Cardiac septum (tissue), 1 donor: ENCODE measurements around the gene BCKDHA. TPM values are rescaled to one million over a fixed set of nuclear protein-coding genes. Genes with fewer than 3 reads are reported as not detected.
"Not testable (repeated sequence)": the region's sequence is repeated elsewhere in the genome, so short reads cannot be mapped to it uniquely, and the experiment has no call there.

Experiments used
- DNase-seq: peaks from one replicate; pipeline ENCODE4 v3.0.0-alpha.2; 2020; ENCODE audit warnings: low spot score
- intact Hi-C: fragments of 100-400 bp; cut with DNase I; formaldehyde crosslinking; loops from one replicate; pipeline ENCODE4 v1.14.0; 2022
- total RNA-seq: library from RNA; stranded (reverse); fragmentation: NEBNext Ultra II Directional; extraction: Animal tissue kit (Norgen Biotek cat#: 25700); gene quantifications from one replicate; pipeline ENCODE4 v1.2.1, GENCODE V29; 2021
- donor health status: DM: no; HTN: no; CAD: no.

The BCKDHA gene
- total RNA-seq, 1 donor from 2014 or later: 36.9 TPM

- peak; percentile 98 for DNase-seq
- intact Hi-C loops: loop anchor here (5.0 kb wide), 1 partner anchor 33 kb away; the partner anchor contains the start of genes BCKDHA and EXOSC5
Measured at GRCh38 chr19:41363753-41364523, 33.7 kb upstream of the BCKDHA start, which contains the start of gene B9D2. Gene B9D2, minus strand, starts transcription at chr19:41364149. Its CDS starts 630 bp downstream, at chr19:41363519.

DNA sequence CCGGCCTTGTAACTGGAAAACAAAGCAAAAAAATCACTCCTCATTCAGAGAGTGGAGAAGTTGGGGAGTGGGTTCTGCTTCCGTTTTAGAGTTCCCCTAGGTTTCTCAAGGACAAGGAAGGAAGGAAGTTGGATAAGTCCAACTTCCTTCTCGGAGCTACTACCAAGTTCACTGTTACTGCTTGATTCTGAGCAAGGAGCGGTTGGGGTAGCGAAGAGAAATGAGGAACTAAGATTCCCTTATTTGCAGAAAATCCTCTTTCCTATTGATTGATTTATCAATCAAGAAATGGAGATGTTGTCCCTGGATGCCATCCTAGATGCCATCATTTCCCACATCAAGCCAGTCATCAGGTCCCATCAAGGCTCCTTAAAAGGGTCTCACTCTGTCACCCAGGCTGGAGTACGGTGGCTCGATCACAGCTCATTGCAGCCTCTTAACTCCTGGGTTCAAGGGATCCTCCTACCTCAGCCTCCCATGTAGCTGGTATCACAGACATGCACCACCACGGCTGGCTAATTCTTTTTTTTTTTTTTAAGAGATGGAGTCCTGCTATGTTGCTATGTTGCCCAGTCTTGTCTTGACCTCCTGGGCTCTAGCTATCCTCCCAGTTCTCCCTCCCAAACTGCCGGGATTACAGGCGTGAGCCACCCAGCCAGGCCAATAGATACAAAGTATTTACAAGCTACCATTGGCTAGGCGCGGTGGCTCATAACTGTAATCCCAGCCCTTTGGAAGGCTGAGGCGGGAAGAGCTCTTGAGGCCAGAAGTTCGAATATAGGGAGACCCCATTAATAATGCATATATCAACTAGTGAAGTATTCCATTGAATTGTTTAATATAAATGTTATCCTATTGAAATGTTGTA lies 32.9 kb upstream of the BCKDHA start:
- intact Hi-C loops: loop anchor here (5.0 kb wide), 1 partner anchor 33 kb away; the partner anchor contains the start of genes BCKDHA and EXOSC5
- no peak for DNase-seq

- no peak for DNase-seq
- intact Hi-C loops: no loop called here
Measured at GRCh38 chr19:41366089-41366488, 31.5 kb upstream of the BCKDHA start.

GRCh38 chr19:41367848-41368301 lies 29.7 kb upstream of the BCKDHA start:
- intact Hi-C loops: no loop called here
- no peak for DNase-seq

GRCh38 chr19:41369769-41370168 lies 27.8 kb upstream of the BCKDHA start:
- DNase-seq: no peak

GRCh38 chr19:41371119-41371518 lies 26.5 kb upstream of the BCKDHA start:
- DNase-seq, intact Hi-C loops: not testable (repeated sequence)

More at GRCh38 chr19:41369769-41370168, 27.8 kb upstream of the BCKDHA start:
- intact Hi-C loops: no loop called here

DNA sequence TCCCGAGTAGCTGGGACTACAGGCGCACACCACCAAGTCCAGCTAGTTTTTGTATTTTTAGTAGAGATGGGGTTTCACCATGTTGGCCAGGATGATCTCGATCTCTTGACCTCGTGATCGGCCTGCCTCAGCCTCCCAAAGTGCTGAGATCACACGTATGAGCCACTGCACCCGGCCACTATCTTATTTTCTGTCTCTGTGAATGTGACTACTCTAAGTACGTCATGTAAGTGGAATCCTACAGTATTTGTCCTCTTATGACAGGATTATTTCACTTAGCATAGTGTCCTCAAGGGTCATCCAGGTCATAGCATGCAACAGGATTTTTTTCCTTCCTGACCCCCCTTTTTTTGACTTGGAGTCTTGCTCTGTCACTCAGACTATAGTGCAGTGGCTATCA lies 26.1 kb upstream of the BCKDHA start:
- DNase-seq: no peak
- intact Hi-C loops: no loop called here

DNA sequence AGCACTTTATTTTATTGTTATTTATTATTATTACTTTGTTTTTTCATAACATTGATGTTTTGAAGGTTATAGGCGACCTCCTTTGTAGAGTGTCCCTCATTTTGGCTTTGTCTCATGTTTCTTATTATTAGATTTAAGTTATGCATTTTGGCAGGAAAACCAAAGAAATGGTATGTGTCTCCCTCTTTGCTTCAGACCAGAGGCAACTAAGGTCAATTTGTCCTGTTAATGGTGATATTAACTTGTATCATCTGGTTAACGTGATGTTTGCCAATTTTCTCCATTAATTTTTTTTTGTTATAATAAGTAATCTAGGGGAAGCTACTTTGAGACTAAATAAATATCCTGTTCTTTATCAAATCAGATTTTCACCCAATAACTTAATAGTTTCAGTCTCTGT lies 25.1 kb upstream of the BCKDHA start:
- intact Hi-C loops: no loop called here
- no peak for DNase-seq

GRCh38 chr19:41373993-41374392 lies 23.6 kb upstream of the BCKDHA start:
- DNase-seq: no peak
- intact Hi-C loops: no loop called here

GRCh38 chr19:41376241-41376997 lies 21.2 kb upstream of the BCKDHA start, which contains the start of gene TMEM91:
Gene TMEM91, plus strand, starts transcription at chr19:41376533. Its CDS starts 1,777 bp downstream, at chr19:41378310.
- DNase-seq: peak; percentile 81
- intact Hi-C loops: no loop called here

DNA sequence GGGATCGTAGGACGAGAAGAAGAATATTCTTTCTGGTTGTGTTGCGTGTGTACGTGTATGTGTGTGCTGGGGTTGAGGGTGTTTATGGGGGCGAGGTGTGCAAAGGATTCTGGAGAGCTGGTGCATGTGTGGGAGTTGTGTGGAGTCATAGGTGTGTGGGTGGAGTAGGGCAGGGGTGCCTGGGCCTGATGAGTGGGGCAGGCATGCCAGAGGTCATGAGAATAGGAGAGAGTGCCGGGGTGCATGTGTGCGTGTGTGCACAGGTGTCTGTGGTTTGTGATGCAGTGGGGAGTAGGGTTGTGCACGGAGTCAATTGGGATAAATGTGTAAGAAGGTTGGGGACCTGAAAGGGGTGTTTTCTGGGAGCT lies 20.6 kb upstream of the BCKDHA start:
- DNase-seq: no peak
- intact Hi-C loops: no loop called here

DNA sequence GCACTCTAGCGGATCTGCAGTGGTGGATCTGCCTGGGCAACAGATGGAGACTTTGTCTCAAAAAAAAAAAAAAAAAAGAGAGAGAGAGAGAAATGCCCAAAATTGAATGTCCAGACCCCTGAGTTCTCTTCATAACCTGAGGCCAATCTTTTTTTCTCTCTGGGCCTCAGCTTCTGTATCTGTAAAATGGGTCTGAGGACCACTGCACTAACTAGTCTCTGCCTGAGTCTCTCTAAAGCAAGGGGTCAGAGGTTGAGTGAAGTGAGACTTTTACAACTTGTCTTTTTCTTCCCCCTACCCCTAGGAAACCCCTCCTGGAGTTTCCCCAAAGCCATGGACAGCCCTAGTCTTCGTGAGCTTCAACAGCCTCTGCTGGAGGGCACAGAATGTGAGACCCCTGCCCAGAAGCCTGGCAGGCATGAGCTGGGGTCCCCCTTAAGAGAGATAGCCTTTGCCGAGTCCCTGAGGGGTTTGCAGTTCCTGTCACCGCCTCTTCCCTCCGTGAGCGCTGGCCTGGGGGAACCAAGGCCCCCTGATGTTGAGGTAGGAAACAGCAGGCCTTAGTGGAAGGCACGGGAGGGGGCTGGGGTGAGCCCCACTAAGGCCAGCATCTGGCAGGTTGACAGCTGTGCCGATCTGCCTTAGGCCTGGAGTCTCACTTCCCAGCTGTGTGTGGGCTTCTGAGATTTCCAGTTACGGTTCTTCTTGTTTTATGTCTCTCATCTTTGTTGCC lies 19.5 kb upstream of the BCKDHA start:
- DNase-seq: no peak
- intact Hi-C loops: no loop called here

DNA sequence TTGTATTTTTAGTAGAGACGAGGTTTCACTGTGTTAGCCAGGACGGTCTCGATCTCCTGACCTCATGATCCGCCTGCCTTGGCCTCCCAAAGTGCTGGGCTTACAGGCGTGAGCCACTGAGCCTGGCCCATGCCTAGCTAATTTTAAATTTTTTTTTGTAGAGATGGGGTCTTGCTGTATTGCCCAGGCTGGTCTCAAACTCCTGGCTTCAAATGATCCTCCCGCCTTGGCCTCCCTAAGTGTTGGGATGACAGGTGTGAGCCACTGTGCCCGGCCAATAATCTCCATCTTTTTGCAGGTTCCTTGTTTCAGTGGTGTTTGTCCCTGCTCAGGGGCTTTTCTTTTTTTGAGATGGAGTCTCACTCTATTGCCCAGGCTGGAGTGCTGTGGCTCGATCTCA lies 16.1 kb upstream of the BCKDHA start:
- intact Hi-C loops, DNase-seq: not testable (repeated sequence)

DNA sequence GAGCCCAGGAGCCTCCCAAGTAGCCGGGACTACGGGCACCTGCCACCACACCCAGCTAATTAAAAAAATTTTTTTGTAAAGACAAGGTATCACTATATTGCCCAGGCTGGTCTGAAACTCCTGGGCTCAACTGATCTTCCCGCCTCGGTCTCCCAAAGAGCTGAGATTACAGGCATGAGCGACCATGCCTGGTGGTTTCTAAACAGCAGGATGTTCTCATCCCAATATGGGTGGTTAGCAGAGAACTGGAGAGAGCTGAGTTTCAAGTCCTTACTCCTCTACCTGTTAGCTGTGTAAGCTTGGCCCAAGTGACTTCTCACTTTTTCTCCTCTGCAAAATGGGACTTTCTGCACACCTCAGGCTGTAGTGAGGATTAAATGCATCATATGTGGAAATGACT lies 13.3 kb upstream of the BCKDHA start:
- intact Hi-C loops: no loop called here
- DNase-seq: no peak

DNA sequence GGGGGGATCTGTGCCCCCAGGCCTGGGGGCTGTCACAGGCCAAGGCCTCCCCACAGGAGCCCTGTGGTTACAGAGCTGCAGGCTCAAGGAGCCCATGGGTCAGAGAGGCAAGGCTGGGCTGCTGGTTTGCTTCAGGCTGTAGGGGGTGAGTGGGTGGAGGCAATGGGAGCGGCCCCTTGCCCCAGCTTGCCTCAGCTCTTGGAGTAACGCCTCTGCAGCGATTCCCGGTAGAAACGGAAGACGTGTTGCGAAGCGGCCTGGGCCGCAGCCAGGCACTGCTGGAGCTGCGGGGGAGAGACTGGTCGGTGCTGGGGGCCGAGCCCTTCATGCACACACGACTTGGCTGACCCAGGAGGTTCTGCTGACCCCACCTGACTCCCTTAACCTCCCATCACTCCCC lies 11.2 kb upstream of the BCKDHA start:
- intact Hi-C loops: no loop called here
- no peak for DNase-seq

GRCh38 chr19:41391618-41392017 lies 6.0 kb upstream of the BCKDHA start:
- intact Hi-C loops: no loop called here
- no peak for DNase-seq

- no peak for DNase-seq
- intact Hi-C loops: no loop called here
Measured at GRCh38 chr19:41392775-41393174, 4.8 kb upstream of the BCKDHA start.

GRCh38 chr19:41395355-41395754 lies 2.3 kb upstream of the BCKDHA start:
- no peak for DNase-seq

DNA sequence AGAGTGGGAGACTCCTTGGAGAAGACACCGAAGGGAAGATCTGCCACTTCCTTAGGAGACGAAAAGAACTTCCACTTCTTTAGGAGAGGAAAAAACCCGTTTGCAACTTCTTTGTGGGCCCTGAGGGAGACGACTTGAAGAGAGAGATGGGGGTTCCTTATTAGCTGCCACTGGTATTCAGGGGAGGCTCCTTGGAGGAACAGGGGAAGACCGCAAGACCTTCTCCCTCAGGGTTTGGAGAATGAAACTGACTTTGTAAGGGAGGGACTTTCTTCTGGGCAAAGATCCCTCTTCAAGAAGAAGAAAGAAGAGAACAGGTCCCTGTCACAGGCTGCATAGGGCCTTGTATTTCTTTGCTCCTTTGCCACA lies 416 bp downstream of the BCKDHA start:
- no peak for DNase-seq
- intact Hi-C loops: loop anchor here (5.0 kb wide), 1 partner anchor 36 kb away; the partner anchor contains the start of gene B9D2

More at GRCh38 chr19:41395355-41395754, 2.3 kb upstream of the BCKDHA start:
- intact Hi-C loops: loop anchor here (5.0 kb wide), 1 partner anchor 33 kb away; the partner anchor contains the start of gene B9D2
